ENCODE results near the gene TDRD7.

DNA sequence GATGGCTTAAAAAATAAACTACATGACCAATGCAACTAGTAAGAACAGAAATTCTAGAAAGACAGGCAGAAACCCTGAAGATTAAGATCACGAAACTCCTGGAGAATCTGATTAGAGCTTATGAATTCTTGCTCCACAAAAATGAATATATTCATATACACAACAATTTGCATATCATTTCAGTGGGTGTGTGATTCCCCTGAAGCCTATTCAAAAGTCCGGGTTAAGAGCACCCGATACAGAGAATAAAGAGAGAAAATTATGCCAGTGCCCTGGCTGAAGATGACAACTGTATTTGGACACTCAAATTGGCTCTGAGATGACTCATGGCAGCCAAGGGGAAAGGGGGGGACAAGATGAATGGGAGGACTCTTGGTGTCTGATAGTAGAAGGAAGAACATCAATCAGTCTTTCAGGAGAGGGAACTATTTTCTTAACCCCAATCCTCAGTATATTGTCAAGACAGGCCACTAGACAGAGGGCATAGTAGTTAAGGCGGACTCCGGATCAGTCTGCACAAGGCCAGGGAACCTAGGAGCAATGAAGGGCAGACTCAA lies 95.6 kb downstream of the TDRD7 start:
- TF ChIP-seq MAFK (IDR thresholded peaks at IDR 0.05; ENCODE audit: partially characterized antibody) (no peak), EP300 (IDR thresholded peaks at IDR 0.05) (no peak), MAZ (IDR thresholded peaks at IDR 0.05; ENCODE audit: borderline replicate concordance, low read depth, low read length) (no peak), CBX8 (IDR thresholded peaks at IDR 0.05) (no peak), CTCF (IDR thresholded peaks at IDR 0.05) (no peak), RFX5 (IDR thresholded peaks at IDR 0.05) (no peak), HDAC2 (IDR thresholded peaks at IDR 0.05) (no peak), RAD21 (conservative IDR thresholded peaks at IDR 0.05 in 1 of 2, IDR thresholded peaks at IDR 0.05 in 1 of 2) (no peak)
- TF ChIP-seq, protein P1, sequence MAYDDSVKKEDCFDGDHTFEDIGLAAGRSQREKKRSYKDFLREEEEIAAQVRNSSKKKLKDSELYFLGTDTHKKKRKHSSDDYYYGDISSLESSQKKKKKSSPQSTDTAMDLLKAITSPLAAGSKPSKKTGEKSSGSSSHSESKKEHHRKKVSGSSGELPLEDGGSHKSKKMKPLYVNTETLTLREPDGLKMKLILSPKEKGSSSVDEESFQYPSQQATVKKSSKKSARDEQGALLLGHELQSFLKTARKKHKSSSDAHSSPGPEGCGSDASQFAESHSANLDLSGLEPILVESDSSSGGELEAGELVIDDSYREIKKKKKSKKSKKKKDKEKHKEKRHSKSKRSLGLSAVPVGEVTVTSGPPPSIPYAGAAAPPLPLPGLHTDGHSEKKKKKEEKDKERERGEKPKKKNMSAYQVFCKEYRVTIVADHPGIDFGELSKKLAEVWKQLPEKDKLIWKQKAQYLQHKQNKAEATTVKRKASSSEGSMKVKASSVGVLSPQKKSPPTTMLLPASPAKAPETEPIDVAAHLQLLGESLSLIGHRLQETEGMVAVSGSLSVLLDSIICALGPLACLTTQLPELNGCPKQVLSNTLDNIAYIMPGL (CRISPR knock-in tag; IDR thresholded peaks at IDR 0.05; ENCODE audit: borderline replicate concordance), result no peak
- TF ChIP-seq, protein P2, sequence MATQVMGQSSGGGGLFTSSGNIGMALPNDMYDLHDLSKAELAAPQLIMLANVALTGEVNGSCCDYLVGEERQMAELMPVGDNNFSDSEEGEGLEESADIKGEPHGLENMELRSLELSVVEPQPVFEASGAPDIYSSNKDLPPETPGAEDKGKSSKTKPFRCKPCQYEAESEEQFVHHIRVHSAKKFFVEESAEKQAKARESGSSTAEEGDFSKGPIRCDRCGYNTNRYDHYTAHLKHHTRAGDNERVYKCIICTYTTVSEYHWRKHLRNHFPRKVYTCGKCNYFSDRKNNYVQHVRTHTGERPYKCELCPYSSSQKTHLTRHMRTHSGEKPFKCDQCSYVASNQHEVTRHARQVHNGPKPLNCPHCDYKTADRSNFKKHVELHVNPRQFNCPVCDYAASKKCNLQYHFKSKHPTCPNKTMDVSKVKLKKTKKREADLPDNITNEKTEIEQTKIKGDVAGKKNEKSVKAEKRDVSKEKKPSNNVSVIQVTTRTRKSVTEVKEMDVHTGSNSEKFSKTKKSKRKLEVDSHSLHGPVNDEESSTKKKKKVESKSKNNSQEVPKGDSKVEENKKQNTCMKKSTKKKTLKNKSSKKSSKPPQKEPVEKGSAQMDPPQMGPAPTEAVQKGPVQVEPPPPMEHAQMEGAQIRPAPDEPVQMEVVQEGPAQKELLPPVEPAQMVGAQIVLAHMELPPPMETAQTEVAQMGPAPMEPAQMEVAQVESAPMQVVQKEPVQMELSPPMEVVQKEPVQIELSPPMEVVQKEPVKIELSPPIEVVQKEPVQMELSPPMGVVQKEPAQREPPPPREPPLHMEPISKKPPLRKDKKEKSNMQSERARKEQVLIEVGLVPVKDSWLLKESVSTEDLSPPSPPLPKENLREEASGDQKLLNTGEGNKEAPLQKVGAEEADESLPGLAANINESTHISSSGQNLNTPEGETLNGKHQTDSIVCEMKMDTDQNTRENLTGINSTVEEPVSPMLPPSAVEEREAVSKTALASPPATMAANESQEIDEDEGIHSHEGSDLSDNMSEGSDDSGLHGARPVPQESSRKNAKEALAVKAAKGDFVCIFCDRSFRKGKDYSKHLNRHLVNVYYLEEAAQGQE (IDR thresholded peaks at IDR 0.05), result no peak

All from A549 (cell line).